Measurements from ENCODE around the gene BECN2. TPM values are rescaled to one million over a fixed set of nuclear protein-coding genes. Genes with fewer than 3 reads are reported as not detected.
A peak's percentile ranks its signal among the peaks of the same experiment; 100 is the strongest.

Gene BECN2
- total RNA-seq, 2 donors from 2014 or later = not detected

- Histone ChIP-seq H3K4me3 (no peak overlapping the region), H3K4me1 (no peaks in the 10 kb centered on the region), H3K9me3 (no peaks in the 10 kb centered on the region), H3K27me3 (no peaks in the 10 kb centered on the region), H3K27ac (no peak overlapping the region), H3K36me3 (replicated peaks in 1 of 2; ENCODE audit: insufficient read depth in 1 of 2, low read depth in 2 of 2) (no peaks in the 10 kb centered on the region)
- WGBS, 2 donors = 40 to 41% methylated on average over 6 of the region's 6 CpGs
- TF ChIP-seq POLR2A (IDR thresholded peaks at IDR 0.05) = no peak
- TF ChIP-seq CTCF (IDR thresholded peaks at IDR 0.05) = no peak
- DNase-seq = no peak
- intact Hi-C loops (cut with DNase I) = no loop called here
- ATAC-seq = no peak
These were observed 10.2 kb upstream of the BECN2 start for GRCh38 chr1:241947354-241947753.

- ATAC-seq (no peak), DNase-seq (no peak)
- Histone ChIP-seq H3K9me3 (no peaks in the 10 kb centered on the region), H3K36me3 (replicated peaks in 1 of 2; ENCODE audit: insufficient read depth in 1 of 2, low read depth in 2 of 2) (no peaks in the 10 kb centered on the region), H3K4me1 (no peaks in the 10 kb centered on the region), H3K27me3 (no peaks in the 10 kb centered on the region), H3K27ac (no peak overlapping the region), H3K4me3 (no peak overlapping the region)
- no peak for TF ChIP-seq POLR2A (IDR thresholded peaks at IDR 0.05)
- no peak for TF ChIP-seq CTCF (IDR thresholded peaks at IDR 0.05)
- WGBS, 2 donors = 23 to 36% methylated on average over 5 of the region's 5 CpGs
- intact Hi-C loops (cut with DNase I) = no loop called here
These were observed 7.2 kb upstream of the BECN2 start for GRCh38 chr1:241950390-241950789.

- TF ChIP-seq POLR2A (IDR thresholded peaks at IDR 0.05) (no peak), CTCF (IDR thresholded peaks at IDR 0.05) (no peak)
- no peak overlapping the region for H3K27ac ChIP-seq
- H3K36me3 ChIP-seq (replicated peaks in 1 of 2; ENCODE audit: insufficient read depth in 1 of 2, low read depth in 2 of 2) = no peaks in the 10 kb centered on the region
- H3K9me3 ChIP-seq = no peaks in the 10 kb centered on the region
- 39 to 41% methylated on average over 2 of the region's 2 CpGs for WGBS, 2 donors
- no peak overlapping the region for H3K4me3 ChIP-seq
- H3K27me3 ChIP-seq = no peaks in the 10 kb centered on the region
- intact Hi-C loops (cut with DNase I) = no loop called here
- DNase-seq = no peak
- H3K4me1 ChIP-seq = no peaks in the 10 kb centered on the region
- ATAC-seq = no peak
These were observed 4.6 kb downstream of the BECN2 start for GRCh38 chr1:241962153-241962552.

- no peak for TF ChIP-seq POLR2A (IDR thresholded peaks at IDR 0.05)
- Histone ChIP-seq H3K4me1 (no peaks in the 10 kb centered on the region), H3K36me3 (replicated peaks in 1 of 2; ENCODE audit: insufficient read depth in 1 of 2, low read depth in 2 of 2) (no peaks in the 10 kb centered on the region), H3K9me3 (no peaks in the 10 kb centered on the region), H3K4me3 (no peak overlapping the region), H3K27me3 (no peaks in the 10 kb centered on the region), H3K27ac (no peak overlapping the region)
- DNase-seq (no peak), ATAC-seq (no peak)
- intact Hi-C loops (cut with DNase I) = no loop called here
These were observed 6.2 kb downstream of the BECN2 start for GRCh38 chr1:241963722-241964121.

- H3K4me1 ChIP-seq = no peaks in the 10 kb centered on the region
- no peak overlapping the region for H3K27ac ChIP-seq
- TF ChIP-seq CTCF (IDR thresholded peaks at IDR 0.05) (no peak), POLR2A (IDR thresholded peaks at IDR 0.05) (no peak)
- 81 to 88% methylated on average over 4 to 8 of the region's 8 CpGs for WGBS, 2 donors
- H3K9me3 ChIP-seq = no peaks in the 10 kb centered on the region
- ATAC-seq = no peak
- H3K27me3 ChIP-seq = no peaks in the 10 kb centered on the region
- H3K36me3 ChIP-seq (replicated peaks in 1 of 2; ENCODE audit: insufficient read depth in 1 of 2, low read depth in 2 of 2) = no peaks in the 10 kb centered on the region
- no peak overlapping the region for H3K4me3 ChIP-seq
- DNase-seq = peak in 1 of 4 donors; percentile 13
- intact Hi-C loops (cut with DNase I) = no loop called here
These were observed 7.1 kb downstream of the BECN2 start for GRCh38 chr1:241964550-241965282.

Data from body of pancreas (tissue), 4 donors.